ENCODE data around the gene SBNO1.

SBNO1 gene

GRCh38 chr12:123242116-123242904, 122.3 kb downstream of the SBNO1 start:
- DNase-seq, result no peak

Data from activated CD4-positive, alpha-beta T cell treated with anti-CD3 and anti-CD28 coated beads, Interleukin-2, amount 50 U/mL, for 16 hours (primary cell).